GM10266 (cell line): ENCODE measurements around the gene HABP2.

Experiments used
- DNase-seq: peaks from one replicate; pipeline ENCODE4 v3.0.0; 2012; ENCODE audit errors: extremely low spot score
- CTCF ChIP-seq: IDR thresholded peaks from 2 replicates; pipeline ENCODE4 v1.5.1; 2012; ENCODE audit warnings: mild to moderate bottlenecking, low read depth; ENCODE audit not compliant: control insufficient read depth, insufficient read depth; ENCODE audit errors: missing control alignments

HABP2 gene

GRCh38 chr10:113552701-113553100 lies at the start of gene HABP2:
Gene HABP2, plus strand, starts transcription at chr10:113553053. Its CDS starts 69 bp downstream, at chr10:113553122.
- TF ChIP-seq CTCF: no peak

GRCh38 chr10:113503930-113504329 lies 48.9 kb upstream of the HABP2 start:
- no peak for DNase-seq
- no peak for TF ChIP-seq CTCF

More at GRCh38 chr10:113552701-113553100, at the start of gene HABP2:
- no peak for DNase-seq

- no peak for TF ChIP-seq CTCF
- no peak for DNase-seq
Observed at GRCh38 chr10:113504423-113504822, 48.4 kb upstream of the HABP2 start.

GRCh38 chr10:113506476-113506875 lies 46.4 kb upstream of the HABP2 start:
- no peak for TF ChIP-seq CTCF
- DNase-seq: no peak

- no peak for TF ChIP-seq CTCF
- DNase-seq: no peak
Observed at GRCh38 chr10:113511419-113511818, 41.4 kb upstream of the HABP2 start.

- TF ChIP-seq CTCF: no peak
- DNase-seq: no peak
Observed at GRCh38 chr10:113515161-113515560, 37.7 kb upstream of the HABP2 start.

- no peak for DNase-seq
- TF ChIP-seq CTCF: no peak
Observed at GRCh38 chr10:113515601-113516000, 37.3 kb upstream of the HABP2 start.
